K562 (cell line): ENCODE results near the gene GOLIM4. TPM values are rescaled to one million over a fixed set of nuclear protein-coding genes. Genes with fewer than 3 reads are reported as not detected.
A peak's percentile ranks its signal among the peaks of the same experiment; 100 is the strongest.

Source experiments
- ARHGAP35 ChIP-seq: fragments of 450-650 bp; IDR thresholded peaks from 2 replicates; pipeline ENCODE4 v1.6.1; 2018; ENCODE audit not compliant: partially characterized antibody
- C11orf30 ChIP-seq: fragments of 450-650 bp; IDR thresholded peaks from 2 replicates; pipeline ENCODE4 v1.6.1; 2016; ENCODE audit warnings: low read depth, mild to moderate bottlenecking
- CBX8 ChIP-seq: fragments of 200-600 bp; sonication (generic); IDR thresholded peaks from 2 replicates; pipeline ENCODE4 v1.6.1; 2012; ENCODE audit warnings: borderline replicate concordance, mixed run types, low read depth, mild to moderate bottlenecking, moderate library complexity, mixed read lengths, low read length, control low read depth, inconsistent platforms; ENCODE audit not compliant: poor library complexity, severe bottlenecking; ENCODE audit errors: extremely low read depth
- CC2D1A ChIP-seq: fragments of 450-650 bp; IDR thresholded peaks from 2 replicates; pipeline ENCODE4 v1.6.1; 2017; ENCODE audit warnings: mild to moderate bottlenecking
- CTBP1 ChIP-seq: fragments of 450-650 bp; IDR thresholded peaks from 2 replicates; pipeline ENCODE4 v1.6.1; 2016; ENCODE audit warnings: borderline replicate concordance
- DLX4 ChIP-seq: fragments of 250-450 bp; sonication (Bioruptor Pico); IDR thresholded peaks from 2 replicates; pipeline ENCODE4 v1.6.1; 2021; ENCODE audit warnings: mild to moderate bottlenecking
- FOXK2 ChIP-seq, 2 experiments: fragments of 450-650 bp; IDR thresholded peaks in 1 of 2; conservative IDR thresholded peaks in 1 of 2; 2 replicates each; pipeline ENCODE4 v1.6.1; 2016; ENCODE audit warnings: low read depth in 2 of 2, mild to moderate bottlenecking in 1 of 2
- GATAD2A ChIP-seq: fragments of 450-650 bp; IDR thresholded peaks from 2 replicates; pipeline ENCODE4 v1.6.1; 2017
- HLTF ChIP-seq: fragments of 450-650 bp; IDR thresholded peaks from 2 replicates; pipeline ENCODE4 v1.6.1; 2016
- KHSRP ChIP-seq: fragments of 450-650 bp; IDR thresholded peaks from 2 replicates; pipeline ENCODE4 v1.6.1; 2017
- MAFG ChIP-seq: fragments of 450-650 bp; conservative IDR thresholded peaks from 2 replicates; pipeline ENCODE4 v1.6.1; 2016; ENCODE audit warnings: missing genetic modification characterization, missing compliant biosample characterization
- MTA3 ChIP-seq: fragments of 450-650 bp; formaldehyde crosslinking; IDR thresholded peaks from 2 replicates; pipeline ENCODE4 v1.6.1; 2017; ENCODE audit warnings: mild to moderate bottlenecking, borderline replicate concordance
- MXD1 ChIP-seq: fragments of 250-450 bp; sonication (Bioruptor Pico); IDR thresholded peaks from 2 replicates; pipeline ENCODE4 v1.8.0; 2021; ENCODE audit warnings: borderline replicate concordance, mild to moderate bottlenecking, moderate library complexity; ENCODE audit not compliant: poor library complexity, severe bottlenecking
- NR2C1 ChIP-seq, 2 experiments: fragments of 450-650 bp; IDR thresholded peaks; 2 replicates each; pipeline ENCODE4 v1.6.1; 2017; ENCODE audit warnings: mild to moderate bottlenecking in 2 of 2, antibody characterized with exemption in 1 of 2, inconsistent platforms in 1 of 2, missing compliant biosample characterization in 1 of 2, missing genetic modification characterization in 1 of 2
- NRF1 ChIP-seq, 2 experiments: fragments of 450-650 bp; IDR thresholded peaks in 1 of 2; conservative IDR thresholded peaks in 1 of 2; 2 replicates each; pipeline ENCODE4 v1.6.1; 2014; ENCODE audit warnings: mild to moderate bottlenecking in 2 of 2
- RFX1 ChIP-seq: fragments of 450-650 bp; IDR thresholded peaks from 2 replicates; pipeline ENCODE4 v1.6.1; 2016; ENCODE audit warnings: mild to moderate bottlenecking, moderate library complexity
- RFX7 ChIP-seq: fragments of 250-450 bp; sonication (Bioruptor Pico); IDR thresholded peaks from 2 replicates; pipeline ENCODE4 v1.5.1; 2021; ENCODE audit warnings: mild to moderate bottlenecking
- SMARCC2 ChIP-seq: fragments of 450-650 bp; IDR thresholded peaks from 2 replicates; pipeline ENCODE4 v1.6.1; 2017; ENCODE audit warnings: antibody characterized with exemption, moderate library complexity, mild to moderate bottlenecking, low read depth
- SUPT5H ChIP-seq: fragments of 450-650 bp; IDR thresholded peaks from 2 replicates; pipeline ENCODE4 v1.6.1; 2016
- U2AF2 ChIP-seq: fragments of 200-400 bp; formaldehyde crosslinking; optimal IDR thresholded peaks from 2 replicates; pipeline ENCODE3; 2017; ENCODE audit warnings: low read depth, mild to moderate bottlenecking, low read length
- YBX1 ChIP-seq: fragments of 450-650 bp; IDR thresholded peaks from 2 replicates; pipeline ENCODE4 v1.7.1; 2016; ENCODE audit warnings: mild to moderate bottlenecking
- ZBTB11 ChIP-seq, 3 experiments: fragments of 200-800 bp in 1 of 3; fragments of 250-450 bp in 1 of 3; fragments of 450-650 bp in 1 of 3; sonication (Bioruptor Pico) in 1 of 3; sonication (Bioruptor generic) in 1 of 3; formaldehyde crosslinking in 1 of 3; IDR thresholded peaks; 2 replicates each; pipeline versions ENCODE4 v1.6.1 to v1.8.0; 2016 to 2022; ENCODE audit warnings: mild to moderate bottlenecking in 2 of 3, missing genetic modification characterization in 2 of 3, missing compliant biosample characterization in 1 of 3, moderate library complexity in 1 of 3
- ZC3H11A ChIP-seq: IDR thresholded peaks from 2 replicates; pipeline ENCODE4 v1.6.1; 2012; ENCODE audit warnings: low read depth, low read length, improper control_type of control experiment
- ZFP30 ChIP-seq: fragments of 250-450 bp; sonication (Bioruptor Pico); IDR thresholded peaks from 2 replicates; pipeline ENCODE4 v1.8.0; 2022; ENCODE audit warnings: moderate library complexity, mild to moderate bottlenecking, inconsistent platforms, borderline replicate concordance
- ZKSCAN8 ChIP-seq: fragments of 200-800 bp; sonication (Bioruptor generic); IDR thresholded peaks from 2 replicates; pipeline ENCODE4 v1.6.1; 2016; ENCODE audit warnings: missing genetic modification characterization, missing compliant biosample characterization
- ZNF212 ChIP-seq: fragments of 450-650 bp; formaldehyde crosslinking; IDR thresholded peaks from 2 replicates; pipeline ENCODE4 v1.4.0; 2020; ENCODE audit warnings: mild to moderate bottlenecking
- ZNF830 ChIP-seq: fragments of 250-450 bp; sonication (Bioruptor Pico); IDR thresholded peaks from 2 replicates; pipeline ENCODE4 v1.5.0; 2021; ENCODE audit warnings: mild to moderate bottlenecking
- polyA plus RNA-seq, 8 experiments: library from polyadenylated mRNA; depleted of rRNA in 4 of 8; stranded (reverse) in 5 of 8; unstranded in 3 of 8; fragments of >200 nt; fragmentation: Nextera tagmentation in 2 of 8; fragmentation: Illumina TruSeq in 1 of 8; extraction: Ambion mirVana in 2 of 8; extraction: Trizol in 1 of 8; gene quantifications; 2 replicates each; pipeline versions ENCODE4 v1.2.1 to v1.2.3, GENCODE V29; 2011 to 2014; ENCODE audit warnings: inconsistent platforms in 1 of 8, missing spikeins in 1 of 8
- total RNA-seq, 7 experiments: library from RNA; depleted of rRNA in 6 of 7; stranded (reverse); fragments of >200 nt in 6 of 7; fragmentation: Illumina TruSeq in 2 of 7; extraction: Trizol in 2 of 7; gene quantifications; 2 replicates each; pipeline versions ENCODE4 v1.2.1 to v1.2.3, GENCODE V29; 2011 to 2021; ENCODE audit warnings: low replicate concordance in 1 of 7

GOLIM4 gene
- total and polyA plus RNA-seq, 9 of the 15 experiments (the other 6 are each of a cell fraction or from before 2014, with no cell fraction given), result 9.3 to 39.4 (median 31.0) TPM

- peak in 1 of 3 experiments; percentile 20; a peak in 1 of 6 replicates for TF ChIP-seq ZBTB11 (CRISPR knock-in tag; IDR thresholded peaks at IDR 0.05)
- peak; percentile 68 for TF ChIP-seq SUPT5H
- TF ChIP-seq FOXK2 (conservative IDR thresholded peaks at IDR 0.05 in 1 of 2, IDR thresholded peaks at IDR 0.05 in 1 of 2; ENCODE audit: low read depth in 2 of 2), result peak; percentile 63 to 74; a peak in 3 of 4 replicates
- TF ChIP-seq NR2C1 (IDR thresholded peaks at IDR 0.05), result no peak
- 0 out of 2 replicates have a peak, but pooled peaks have one; percentile 14 for TF ChIP-seq NR2C1 (tag; IDR thresholded peaks at IDR 0.05)
- 0 out of 2 replicates have a peak, but pooled peaks have one; percentile 19 for TF ChIP-seq CC2D1A
- TF ChIP-seq RFX7, result no peak
- no peak for TF ChIP-seq ZFP30 (CRISPR knock-in tag)
- TF ChIP-seq ARHGAP35, result no peak
- no peak for TF ChIP-seq ZNF830
- no peak for TF ChIP-seq SMARCC2
- no peak for TF ChIP-seq ZKSCAN8 (CRISPR knock-in tag)
- TF ChIP-seq KHSRP, result no peak
- no peak for TF ChIP-seq C11orf30
- no peak for TF ChIP-seq NRF1 (conservative IDR thresholded peaks at IDR 0.05 in 1 of 2, IDR thresholded peaks at IDR 0.05 in 1 of 2)
- TF ChIP-seq HLTF, result peak; percentile 73; the same call in 1 of the 2 replicates
- no peak for TF ChIP-seq ZNF212
- no peak for TF ChIP-seq U2AF2
- TF ChIP-seq GATAD2A, result 0 out of 2 replicates have a peak, but pooled peaks have one; percentile 20
- no peak for TF ChIP-seq MAFG (tag)
- no peak for TF ChIP-seq DLX4
- no peak for TF ChIP-seq YBX1
- peak; percentile 71 for TF ChIP-seq MXD1 (CRISPR knock-in tag)
- TF ChIP-seq CTBP1, result no peak
- no peak for TF ChIP-seq MTA3
- TF ChIP-seq ZC3H11A, result no peak
- no peak for TF ChIP-seq CBX8
- no peak for TF ChIP-seq RFX1
These were observed 507 bp upstream of the GOLIM4 start (continued) for GRCh38 chr3:168096210-168096652.
